PFSK-1 (cell line): ENCODE data around the gene SPIRE1.
A peak's percentile ranks its signal among the peaks of the same experiment; 100 is the strongest.

Experiments
- FOXP2 ChIP-seq: optimal IDR thresholded peaks from 2 replicates; pipeline ENCODE3; 2011; ENCODE audit warnings: borderline replicate concordance, control low read depth, inconsistent platforms; ENCODE audit not compliant: insufficient read depth; ENCODE audit errors: extremely low read length, extremely low read depth
- POLR2AphosphoS5 ChIP-seq: IDR thresholded peaks from 2 replicates; pipeline ENCODE4 v1.6.1; 2012; ENCODE audit warnings: low read depth, mild to moderate bottlenecking, control low read depth, low read length, moderate library complexity
- REST ChIP-seq, 2 experiments: IDR thresholded peaks; 2 replicates each; pipeline versions ENCODE4 v1.6.1 to v1.8.0; 2011 to 2012; ENCODE audit warnings: low read depth in 2 of 2, low read length in 2 of 2, control low read depth in 1 of 2, inconsistent platforms in 1 of 2, mild to moderate bottlenecking in 1 of 2, moderate library complexity in 1 of 2; ENCODE audit not compliant: insufficient read depth in 1 of 2
- SIN3A ChIP-seq: IDR thresholded peaks from 2 replicates; pipeline ENCODE4 v1.6.1; 2012; ENCODE audit warnings: mild to moderate bottlenecking, low read length, moderate library complexity, borderline replicate concordance; ENCODE audit not compliant: insufficient read depth
- TAF1 ChIP-seq: IDR thresholded peaks from 2 replicates; pipeline ENCODE4 v1.6.1; 2012; ENCODE audit warnings: low read length, control low read depth, borderline replicate concordance; ENCODE audit not compliant: insufficient read depth

Gene SPIRE1

GRCh38 chr18:12668041-12668440 is 10.1 kb upstream of the SPIRE1 start:
- TF ChIP-seq SIN3A (no peak), TAF1 (no peak), FOXP2 (no peak), POLR2AphosphoS5 (no peak), REST (IDR thresholded peaks at IDR 0.05; ENCODE audit: insufficient read depth in 1 of 2, low read depth in 2 of 2, low read length in 2 of 2) (no peak)

- no peak for TF ChIP-seq FOXP2
- TF ChIP-seq SIN3A = no peak
- no peak for TF ChIP-seq REST (IDR thresholded peaks at IDR 0.05; ENCODE audit: insufficient read depth in 1 of 2, low read depth in 2 of 2, low read length in 2 of 2)
- TF ChIP-seq POLR2AphosphoS5 = no peak
- no peak for TF ChIP-seq TAF1
These were observed 2.1 kb upstream of the SPIRE1 start for GRCh38 chr18:12659904-12660605.

GRCh38 chr18:12658426-12659138 is 675 bp upstream of the SPIRE1 start:
- TF ChIP-seq POLR2AphosphoS5 (no peak), FOXP2 (no peak), REST (IDR thresholded peaks at IDR 0.05; ENCODE audit: insufficient read depth in 1 of 2, low read depth in 2 of 2, low read length in 2 of 2) (no peak)

GRCh38 chr18:12656938-12657683 is 796 bp downstream of the SPIRE1 start:
- TF ChIP-seq TAF1 = no peak
- TF ChIP-seq SIN3A = peak; percentile 51; the same call in 1 of the 2 replicates

GRCh38 chr18:12656605-12656937 is 1.3 kb downstream of the SPIRE1 start:
- no peak for TF ChIP-seq SIN3A
- TF ChIP-seq TAF1 = no peak
- no peak for TF ChIP-seq FOXP2
- no peak for TF ChIP-seq REST (IDR thresholded peaks at IDR 0.05; ENCODE audit: insufficient read depth in 1 of 2, low read depth in 2 of 2, low read length in 2 of 2)
- no peak for TF ChIP-seq POLR2AphosphoS5
